Measurements from ENCODE around the gene RYR2. TPM values are rescaled to one million over a fixed set of nuclear protein-coding genes. Genes with fewer than 3 reads are reported as not detected.

Gene RYR2
- polyA plus RNA-seq, 2 of the 4 experiments (the other 2 are of a cell fraction), result 0.06 TPM; not detected in 1

- CTCF ChIA-PET, result no interaction called here
- no peak overlapping the region for H3K4me3 ChIP-seq
- TF ChIP-seq MYC (IDR thresholded peaks at IDR 0.05; ENCODE audit: borderline replicate concordance, low read length) (no peak), TFCP2L1 (CRISPR knock-in tag; IDR thresholded peaks at IDR 0.05) (no peak), HEYL (CRISPR knock-in tag; IDR thresholded peaks at IDR 0.05) (no peak), ATOH8 (CRISPR knock-in tag; IDR thresholded peaks at IDR 0.05; ENCODE audit: low read depth) (no peak), REST (IDR thresholded peaks at IDR 0.05) (no peak), RCOR1 (IDR thresholded peaks at IDR 0.05; ENCODE audit: low read depth, low read length) (no peak), EHMT2 (IDR thresholded peaks at IDR 0.05; ENCODE audit: low read depth) (no peak), ZNF302 (CRISPR knock-in tag; IDR thresholded peaks at IDR 0.05) (no peak), FOSB (CRISPR knock-in tag; IDR thresholded peaks at IDR 0.05) (no peak)
- ATAC-seq, result no peak
- no peak for DNase-seq (ENCODE audit: low read depth in 1 of 2, low spot score in 1 of 2)
- 31% methylated on average over 6 of the region's 6 CpGs for whole genome bisulfite sequencing (ENCODE audit: missing lambda C conversion rate)
- H3K4me1 ChIP-seq, result no peaks in the 10 kb centered on the region
- POLR2A ChIA-PET, result no interaction called here
- H3K4me2 ChIP-seq, result no peak overlapping the region
- no peak overlapping the region for H3K27ac ChIP-seq
- H3K9me3 ChIP-seq, result no peaks in the 10 kb centered on the region
- FAIRE-seq, result no peak
Observed at GRCh38 chr1:237712082-237712481, 670.1 kb downstream of the RYR2 start.

DNA sequence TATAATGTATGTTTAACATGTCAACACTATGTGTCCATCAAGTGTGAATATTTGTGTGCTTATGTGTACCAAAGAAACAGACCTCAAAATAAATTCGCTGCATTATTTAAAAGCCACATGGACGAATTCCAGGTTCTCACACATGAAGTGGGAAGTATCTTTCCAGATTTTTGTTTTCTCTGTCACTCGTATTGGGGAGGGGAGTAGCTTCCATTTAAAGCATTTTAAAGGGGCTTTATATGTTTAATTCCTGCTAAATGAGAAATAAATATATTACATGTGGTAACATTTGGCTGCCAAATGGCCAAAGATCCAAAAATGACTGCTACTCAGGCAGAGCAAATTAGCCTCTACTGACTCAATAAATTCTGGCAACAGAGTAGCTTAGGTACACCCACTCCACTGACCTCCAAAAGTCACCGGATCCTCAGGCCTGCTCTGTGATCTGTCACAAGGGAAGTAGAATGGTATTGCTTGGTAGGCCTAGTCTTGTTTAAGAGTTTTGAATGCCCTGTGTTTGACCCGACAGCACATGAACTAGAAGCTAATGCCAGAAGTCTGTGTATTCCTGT, 670.7 kb downstream of the RYR2 start:
- ATAC-seq, result no peak
- no peaks in the 10 kb centered on the region for H3K9me3 ChIP-seq
- ChIA-PET POLR2A (no interaction called here), CTCF (no interaction called here)
- 42% methylated on average over 5 of the region's 5 CpGs for WGBS (ENCODE audit: missing lambda C conversion rate)
- H3K4me1 ChIP-seq, result no peaks in the 10 kb centered on the region
- FAIRE-seq, result no peak
- TF ChIP-seq CBX8 (IDR thresholded peaks at IDR 0.05), result no peak
- no peak for TF ChIP-seq GATA3 (IDR thresholded peaks at IDR 0.05; ENCODE audit: borderline replicate concordance)
- TF ChIP-seq, protein P1, sequence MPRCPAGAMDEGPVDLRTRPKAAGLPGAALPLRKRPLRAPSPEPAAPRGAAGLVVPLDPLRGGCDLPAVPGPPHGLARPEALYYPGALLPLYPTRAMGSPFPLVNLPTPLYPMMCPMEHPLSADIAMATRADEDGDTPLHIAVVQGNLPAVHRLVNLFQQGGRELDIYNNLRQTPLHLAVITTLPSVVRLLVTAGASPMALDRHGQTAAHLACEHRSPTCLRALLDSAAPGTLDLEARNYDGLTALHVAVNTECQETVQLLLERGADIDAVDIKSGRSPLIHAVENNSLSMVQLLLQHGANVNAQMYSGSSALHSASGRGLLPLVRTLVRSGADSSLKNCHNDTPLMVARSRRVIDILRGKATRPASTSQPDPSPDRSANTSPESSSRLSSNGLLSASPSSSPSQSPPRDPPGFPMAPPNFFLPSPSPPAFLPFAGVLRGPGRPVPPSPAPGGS (IDR thresholded peaks at IDR 0.05), result no peak
- TF ChIP-seq RNF2 (IDR thresholded peaks at IDR 0.05; ENCODE audit: borderline replicate concordance, low read depth), result no peak
- TF ChIP-seq ZC3H11A (IDR thresholded peaks at IDR 0.05), result no peak
- TF ChIP-seq ZFP36 (IDR thresholded peaks at IDR 0.05; ENCODE audit: borderline replicate concordance, partially characterized antibody), result no peak
- TF ChIP-seq HOXA7 (CRISPR knock-in tag; IDR thresholded peaks at IDR 0.05), result no peak
- no peak for TF ChIP-seq EP300 (IDR thresholded peaks at IDR 0.05)
- TF ChIP-seq, protein P2, sequence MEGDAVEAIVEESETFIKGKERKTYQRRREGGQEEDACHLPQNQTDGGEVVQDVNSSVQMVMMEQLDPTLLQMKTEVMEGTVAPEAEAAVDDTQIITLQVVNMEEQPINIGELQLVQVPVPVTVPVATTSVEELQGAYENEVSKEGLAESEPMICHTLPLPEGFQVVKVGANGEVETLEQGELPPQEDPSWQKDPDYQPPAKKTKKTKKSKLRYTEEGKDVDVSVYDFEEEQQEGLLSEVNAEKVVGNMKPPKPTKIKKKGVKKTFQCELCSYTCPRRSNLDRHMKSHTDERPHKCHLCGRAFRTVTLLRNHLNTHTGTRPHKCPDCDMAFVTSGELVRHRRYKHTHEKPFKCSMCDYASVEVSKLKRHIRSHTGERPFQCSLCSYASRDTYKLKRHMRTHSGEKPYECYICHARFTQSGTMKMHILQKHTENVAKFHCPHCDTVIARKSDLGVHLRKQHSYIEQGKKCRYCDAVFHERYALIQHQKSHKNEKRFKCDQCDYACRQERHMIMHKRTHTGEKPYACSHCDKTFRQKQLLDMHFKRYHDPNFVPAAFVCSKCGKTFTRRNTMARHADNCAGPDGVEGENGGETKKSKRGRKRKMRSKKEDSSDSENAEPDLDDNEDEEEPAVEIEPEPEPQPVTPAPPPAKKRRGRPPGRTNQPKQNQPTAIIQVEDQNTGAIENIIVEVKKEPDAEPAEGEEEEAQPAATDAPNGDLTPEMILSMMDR (IDR thresholded peaks at IDR 0.05), result no peak
- no peak for TF ChIP-seq RAD21 (conservative IDR thresholded peaks at IDR 0.05 in 1 of 2, IDR thresholded peaks at IDR 0.05 in 1 of 2)
- no peak for TF ChIP-seq REST (IDR thresholded peaks at IDR 0.05)
- no peak for TF ChIP-seq PHF8 (IDR thresholded peaks at IDR 0.05; ENCODE audit: borderline replicate concordance, low read depth)
- TF ChIP-seq, protein P3, sequence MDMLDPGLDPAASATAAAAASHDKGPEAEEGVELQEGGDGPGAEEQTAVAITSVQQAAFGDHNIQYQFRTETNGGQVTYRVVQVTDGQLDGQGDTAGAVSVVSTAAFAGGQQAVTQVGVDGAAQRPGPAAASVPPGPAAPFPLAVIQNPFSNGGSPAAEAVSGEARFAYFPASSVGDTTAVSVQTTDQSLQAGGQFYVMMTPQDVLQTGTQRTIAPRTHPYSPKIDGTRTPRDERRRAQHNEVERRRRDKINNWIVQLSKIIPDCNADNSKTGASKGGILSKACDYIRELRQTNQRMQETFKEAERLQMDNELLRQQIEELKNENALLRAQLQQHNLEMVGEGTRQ (IDR thresholded peaks at IDR 0.05), result no peak
- no peak for TF ChIP-seq MYC (IDR thresholded peaks at IDR 0.05; ENCODE audit: borderline replicate concordance, low read length)
- TF ChIP-seq FOSL2 (IDR thresholded peaks at IDR 0.05), result no peak
- no peak for TF ChIP-seq FOSL2 (CRISPR knock-in tag; IDR thresholded peaks at IDR 0.05)
- TF ChIP-seq RCOR1 (IDR thresholded peaks at IDR 0.05; ENCODE audit: low read depth, low read length), result no peak
- H3K27ac ChIP-seq, result no peak overlapping the region
- no peak for DNase-seq (ENCODE audit: low read depth in 1 of 2, low spot score in 1 of 2)
- no peak overlapping the region for H3K4me2 ChIP-seq
- H3K4me3 ChIP-seq, result no peak overlapping the region

Measured in A549 (cell line).